IPS-NIHi11 (cell line): ENCODE results near the gene WDR35.
A peak's percentile ranks its signal among the peaks of the same experiment; 100 is the strongest.

Experiments used
- DNase-seq: peaks from one replicate; pipeline ENCODE4 v3.0.0; 2012; ENCODE audit warnings: mixed read lengths, low spot score

Gene WDR35

DNA sequence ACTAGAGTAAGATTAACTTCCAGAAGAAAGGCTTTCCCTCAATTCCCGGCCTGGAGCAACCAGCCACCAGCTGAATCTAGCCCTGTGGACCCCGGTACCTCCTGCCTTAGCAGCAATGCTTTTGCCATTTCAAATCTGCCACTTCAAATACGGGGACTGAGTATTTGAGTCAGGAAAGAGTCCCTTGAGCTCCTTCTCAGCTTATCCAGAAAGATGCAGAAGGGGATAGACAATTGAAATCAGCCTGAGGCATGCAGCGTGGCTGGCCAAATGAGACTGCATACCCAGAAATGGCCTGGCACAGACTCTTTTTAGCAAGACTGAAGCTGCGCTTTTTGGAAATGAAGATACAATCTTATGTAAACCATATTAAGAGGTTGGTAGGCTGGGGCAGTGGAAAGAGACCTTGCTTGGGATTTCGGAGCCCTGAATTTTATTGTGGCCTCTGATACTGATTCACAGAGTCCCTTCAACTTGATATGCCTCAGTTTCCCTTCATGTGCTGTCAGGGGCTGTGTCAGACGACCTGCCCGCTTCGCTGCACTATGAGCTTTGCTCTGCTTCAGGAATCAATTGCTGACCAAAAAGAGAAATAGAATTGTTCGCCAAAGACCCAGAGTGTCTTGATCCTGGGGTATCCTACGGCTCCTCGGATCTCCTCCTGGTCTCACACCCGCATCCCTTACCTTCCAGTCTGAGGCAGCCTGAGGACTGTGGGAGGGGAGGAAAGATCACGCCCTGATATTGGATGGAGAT is 21.5 kb upstream of the WDR35 start:
- no peak for DNase-seq

- no peak for DNase-seq
These were observed 18.8 kb upstream of the WDR35 start for GRCh38 chr2:20008703-20009102.

- DNase-seq, result no peak
These were observed 16.1 kb upstream of the WDR35 start for GRCh38 chr2:20005891-20006470.

DNA sequence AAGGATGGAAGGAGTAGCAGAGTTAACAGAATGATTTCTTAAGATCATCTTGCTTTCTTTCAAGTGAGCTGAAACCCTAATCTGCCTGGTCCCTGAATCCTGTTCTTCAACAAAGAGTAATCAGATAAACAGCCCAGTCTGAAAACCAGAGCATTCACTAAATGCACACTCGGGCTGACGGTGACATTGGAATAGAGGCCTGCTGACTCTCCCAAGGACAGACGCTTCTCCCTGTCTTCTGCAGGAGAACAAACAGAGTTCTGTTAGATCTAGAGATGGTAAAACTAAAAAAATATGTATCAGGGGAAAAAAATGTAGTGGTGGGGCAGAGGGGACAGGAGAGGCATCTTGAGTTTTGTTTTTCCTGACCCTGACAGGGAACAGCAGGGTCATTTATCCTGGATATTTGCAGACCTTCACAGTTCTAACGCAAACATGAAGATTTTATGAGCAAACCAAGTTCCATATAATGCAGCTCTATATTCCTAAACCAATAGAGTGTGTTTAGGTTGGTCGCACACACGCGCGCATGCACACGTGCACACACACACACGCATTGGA is 15.2 kb upstream of the WDR35 start:
- no peak for DNase-seq

- DNase-seq, result no peak
These were observed 11.5 kb upstream of the WDR35 start for GRCh38 chr2:20001361-20001863.

DNA sequence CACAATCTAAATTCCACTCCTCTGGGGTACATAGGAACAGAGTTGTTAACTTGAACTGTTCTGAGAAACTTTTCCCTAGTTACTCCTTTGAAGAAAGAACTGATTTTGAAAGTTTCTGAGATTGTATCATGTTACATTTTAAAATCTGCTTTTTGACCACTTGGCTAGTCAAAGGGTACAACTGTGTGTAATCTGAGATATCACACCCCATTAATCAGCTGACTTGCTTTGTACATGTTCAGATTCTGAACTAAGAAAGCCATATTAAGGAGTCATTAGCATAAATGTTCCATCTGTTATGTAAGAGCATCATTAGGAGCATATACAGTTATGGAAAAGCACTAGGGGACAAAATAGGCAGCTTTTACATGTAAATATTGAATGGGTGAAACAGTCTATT is 3.8 kb upstream of the WDR35 start:
- DNase-seq, result no peak

GRCh38 chr2:19991895-19992294 is 2.0 kb upstream of the WDR35 start:
- DNase-seq, result no peak

- no peak for DNase-seq
These were observed 467 bp upstream of the WDR35 start for GRCh38 chr2:19990416-19990728.

- no peak for DNase-seq
These were observed 601 bp downstream of the WDR35 start for GRCh38 chr2:19989342-19989666.

DNA sequence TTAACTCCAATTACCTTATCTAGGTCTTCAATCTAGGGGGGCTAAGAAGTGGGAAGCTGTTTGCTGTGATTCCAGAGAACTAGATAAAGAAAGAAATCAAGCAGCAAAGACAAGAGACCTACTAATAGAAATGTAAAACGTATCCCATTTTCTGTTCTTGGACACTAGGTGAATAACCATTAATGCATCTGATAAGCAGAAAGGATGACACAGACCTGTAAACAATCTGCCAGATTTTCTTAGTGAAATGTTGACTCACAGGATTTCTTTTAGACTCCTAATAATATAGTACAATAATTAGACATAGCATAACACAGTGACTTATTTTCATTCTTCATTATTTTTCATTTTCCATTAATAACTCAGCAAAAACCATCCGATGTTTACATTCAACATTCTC is 1.3 kb downstream of the WDR35 start:
- no peak for DNase-seq

GRCh38 chr2:19987936-19988335 is 2.0 kb downstream of the WDR35 start:
- no peak for DNase-seq

DNA sequence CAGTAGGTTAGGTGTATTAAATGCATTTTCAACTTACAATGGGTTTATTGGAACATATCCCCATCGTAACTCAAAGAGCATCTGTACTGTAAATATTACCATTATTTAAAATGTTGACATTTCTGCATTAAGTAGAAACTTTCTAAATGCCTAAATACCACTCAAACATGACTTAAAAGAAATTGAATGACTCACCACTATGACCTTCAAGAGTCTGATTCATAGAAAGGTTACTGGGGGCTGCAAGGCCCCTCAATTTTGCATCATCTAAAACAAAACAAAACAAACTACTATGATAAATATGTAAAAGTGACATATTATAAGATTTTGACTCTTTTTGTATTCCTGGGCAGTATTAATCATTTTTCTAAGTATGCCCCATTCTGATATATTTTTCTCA is 7.6 kb downstream of the WDR35 start:
- DNase-seq, result no peak

- no peak for DNase-seq
These were observed 10.0 kb downstream of the WDR35 start for GRCh38 chr2:19979932-19980331.

DNA sequence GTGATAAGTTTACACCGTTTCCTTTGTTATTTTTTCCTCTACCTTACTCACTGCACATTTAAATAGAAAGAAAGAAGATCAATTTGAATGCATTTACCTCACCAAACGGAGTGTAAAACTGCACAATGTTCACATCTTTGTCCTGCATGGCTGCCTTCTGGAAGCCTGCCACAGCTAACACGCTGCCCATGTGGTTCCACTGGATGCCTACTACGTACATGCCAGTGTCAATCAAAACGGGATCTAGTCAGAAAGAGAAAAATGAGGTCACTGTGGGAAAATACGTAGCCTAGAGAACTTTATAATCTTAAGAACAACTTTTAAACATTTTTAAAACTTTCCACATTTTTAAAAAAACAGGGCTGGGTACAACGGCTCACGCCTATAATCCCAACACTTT is 16.4 kb downstream of the WDR35 start:
- DNase-seq, result no peak

GRCh38 chr2:19971691-19972090 is 18.2 kb downstream of the WDR35 start:
- no peak for DNase-seq

- no peak for DNase-seq
These were observed 26.5 kb downstream of the WDR35 start for GRCh38 chr2:19963386-19963785.

GRCh38 chr2:19955544-19956422 is 34.1 kb downstream of the WDR35 start:
- peak; percentile 83 for DNase-seq

DNA sequence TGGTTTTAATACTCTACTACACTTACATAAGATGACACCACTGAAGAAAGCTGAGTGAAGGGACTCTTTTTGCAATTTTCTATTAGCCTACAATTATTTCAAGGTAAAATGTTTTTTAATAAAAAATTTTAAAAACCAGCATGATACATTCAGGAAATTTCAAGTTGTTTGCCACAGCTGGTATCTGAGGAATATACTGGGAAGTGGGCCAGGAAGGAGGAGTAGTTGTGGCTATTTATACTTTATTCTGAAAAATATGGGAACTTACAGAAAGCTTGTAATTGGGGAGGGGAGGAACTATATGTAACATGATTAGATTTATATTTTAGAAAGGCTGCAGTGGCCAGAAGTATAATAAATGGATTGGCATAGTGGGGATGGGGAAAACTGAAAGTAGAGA is 40.8 kb downstream of the WDR35 start:
- no peak for DNase-seq

GRCh38 chr2:19947184-19947940 is 42.5 kb downstream of the WDR35 start:
- no peak for DNase-seq

DNA sequence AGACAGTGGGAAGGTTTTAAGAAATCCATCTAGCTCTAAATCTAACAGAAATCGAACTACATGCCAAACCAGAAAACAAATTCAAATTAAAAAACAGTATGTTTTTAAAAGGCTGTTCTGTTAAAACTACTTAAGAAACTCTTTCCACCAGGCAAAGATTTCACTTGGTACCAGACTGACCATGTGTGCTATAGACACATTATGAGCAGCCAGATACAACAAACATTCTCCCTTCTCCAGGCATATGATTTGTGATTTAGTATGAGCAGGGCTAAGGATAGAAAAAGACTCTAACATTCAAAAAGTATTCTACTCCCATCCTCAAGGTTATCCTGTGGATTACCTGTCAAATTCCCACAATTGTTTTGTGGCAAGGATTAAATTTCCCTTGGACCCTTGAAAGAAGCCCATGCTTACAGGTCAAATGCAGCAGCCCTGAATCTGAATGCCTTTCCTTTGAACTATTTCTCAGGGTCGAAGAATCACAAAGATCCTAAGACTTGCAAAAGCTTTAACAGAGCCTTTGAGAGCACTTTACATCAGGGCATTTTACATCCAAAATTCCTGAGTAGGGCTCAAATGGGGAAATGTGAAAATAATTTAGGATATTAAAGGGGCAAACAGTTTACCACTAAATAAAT is 45.6 kb downstream of the WDR35 start:
- DNase-seq, result peak; percentile 13

DNA sequence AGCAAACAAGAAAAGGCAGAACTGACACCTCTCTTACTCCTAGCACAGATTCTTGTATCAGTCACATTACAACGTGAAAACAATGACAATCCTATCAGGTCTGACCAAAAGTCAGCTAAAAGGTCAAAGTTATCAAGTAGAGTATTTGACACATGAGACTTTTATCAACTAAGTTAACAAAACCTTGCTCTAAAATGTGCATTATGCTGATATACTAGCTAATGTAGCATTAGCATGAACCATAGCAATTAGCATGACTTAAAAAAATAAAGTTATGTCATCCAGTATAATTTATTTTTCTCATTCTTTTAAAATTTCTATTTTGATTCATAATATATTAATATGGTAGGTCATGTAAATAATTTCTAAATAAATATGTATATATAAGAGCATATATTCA is 46.7 kb downstream of the WDR35 start:
- no peak for DNase-seq

DNA sequence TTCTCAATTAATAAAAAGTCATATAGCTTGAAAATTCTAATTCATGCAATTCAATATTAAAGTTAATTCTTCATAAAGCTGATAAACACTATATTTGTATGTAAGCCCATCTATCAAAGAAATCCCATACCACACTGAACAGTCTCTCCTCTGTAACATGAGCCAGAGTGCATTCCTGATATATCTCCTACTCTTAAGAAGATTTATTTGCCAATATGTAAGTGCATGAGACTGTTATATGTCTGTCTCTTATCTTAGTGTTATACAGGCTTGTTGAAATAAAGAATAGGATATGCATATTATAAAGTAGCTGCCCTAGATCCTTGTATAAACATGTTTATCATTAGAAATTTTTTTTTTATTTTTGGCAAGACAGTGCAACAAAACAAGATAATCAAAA is 47.7 kb downstream of the WDR35 start:
- DNase-seq, result no peak
